Medulla oblongata (tissue), 1 donor: ENCODE data around the gene SASH1.

Source experiments
- DNase-seq: peaks from one replicate; pipeline ENCODE4 v3.0.0-alpha.2; 2015; ENCODE audit errors: extremely low spot score

SASH1 gene

DNA sequence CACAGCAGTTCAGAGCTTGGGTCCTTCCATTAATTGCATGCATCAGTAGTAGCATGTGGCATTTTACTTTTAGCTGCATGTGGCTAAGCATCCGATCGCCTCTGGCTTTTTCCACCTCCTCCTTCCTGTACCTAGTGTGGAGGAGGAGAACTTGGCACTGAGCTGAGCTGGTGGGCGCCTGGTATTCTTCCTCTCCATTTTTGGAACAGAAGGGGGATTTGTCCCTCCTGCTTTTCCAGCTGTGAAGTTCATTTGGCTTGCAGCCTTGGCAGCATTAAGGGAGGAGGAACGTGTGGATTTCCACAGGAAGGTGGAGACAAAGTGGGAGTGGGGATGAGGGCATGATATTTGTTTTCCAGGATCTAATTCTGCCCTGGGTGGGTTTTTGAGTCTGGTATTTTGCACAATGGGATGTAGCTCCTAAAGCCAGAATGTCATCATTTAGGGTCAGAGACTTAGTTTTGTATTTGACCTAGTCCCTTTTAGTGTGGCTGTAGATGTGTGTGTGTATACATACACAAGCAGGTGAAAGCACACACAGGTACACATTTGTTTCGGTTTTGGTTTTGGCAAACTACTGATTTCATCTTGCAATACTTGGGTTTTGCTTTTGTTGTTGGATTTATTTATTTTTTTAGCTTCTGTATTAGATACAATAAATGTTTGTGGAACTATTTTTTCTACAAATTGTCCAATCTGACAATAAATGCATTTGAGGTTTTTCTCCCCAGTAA, 90.0 kb downstream of the SASH1 start:
- DNase-seq = no peak

- no peak for DNase-seq
Measured at GRCh38 chr6:148435386-148435785, 92.7 kb downstream of the SASH1 start.

DNA sequence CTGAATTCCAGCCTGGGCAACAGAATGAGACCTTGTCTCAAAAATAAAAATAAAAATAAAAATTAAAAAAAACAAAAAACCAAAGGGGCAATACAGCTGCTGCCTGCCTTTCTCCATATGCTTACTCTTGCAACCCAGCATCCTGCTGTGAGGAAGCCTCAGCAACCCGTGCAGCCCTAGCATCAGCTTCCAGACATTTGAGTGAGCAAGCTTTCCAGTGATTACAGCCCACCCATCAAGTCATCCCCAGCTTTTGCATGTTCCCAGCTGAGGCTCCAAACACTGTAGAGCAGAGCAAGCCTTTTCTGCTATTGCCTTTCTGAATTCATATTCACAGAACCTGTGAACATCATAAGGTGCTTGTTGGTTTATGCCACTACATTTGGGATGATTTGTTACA, 93.8 kb downstream of the SASH1 start:
- DNase-seq = no peak

DNA sequence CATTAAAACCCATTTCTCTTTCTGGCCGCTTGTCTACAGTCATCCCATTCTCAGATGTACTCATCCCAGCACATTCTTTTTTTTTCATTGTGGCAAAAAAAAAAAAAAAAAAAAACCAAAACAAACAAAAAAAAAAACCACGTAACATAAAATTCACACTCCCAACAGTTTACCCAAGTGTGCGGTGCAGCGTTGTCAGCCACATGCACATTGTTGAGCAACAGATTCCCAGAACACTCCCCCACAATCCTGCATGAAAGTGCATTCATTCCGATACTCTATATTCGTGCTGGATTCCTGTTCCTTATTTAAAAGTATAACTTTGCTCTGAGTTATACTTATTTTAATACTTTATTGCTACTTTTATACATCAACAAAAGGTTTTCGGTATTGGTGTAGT, 96.0 kb downstream of the SASH1 start:
- DNase-seq = no peak

- no peak for DNase-seq
Measured at GRCh38 chr6:148440016-148440415, 97.4 kb downstream of the SASH1 start.

- DNase-seq = no peak
Measured at GRCh38 chr6:148440877-148441453, 98.3 kb downstream of the SASH1 start.

GRCh38 chr6:148441454-148441911, 98.8 kb downstream of the SASH1 start:
- DNase-seq = no peak

DNA sequence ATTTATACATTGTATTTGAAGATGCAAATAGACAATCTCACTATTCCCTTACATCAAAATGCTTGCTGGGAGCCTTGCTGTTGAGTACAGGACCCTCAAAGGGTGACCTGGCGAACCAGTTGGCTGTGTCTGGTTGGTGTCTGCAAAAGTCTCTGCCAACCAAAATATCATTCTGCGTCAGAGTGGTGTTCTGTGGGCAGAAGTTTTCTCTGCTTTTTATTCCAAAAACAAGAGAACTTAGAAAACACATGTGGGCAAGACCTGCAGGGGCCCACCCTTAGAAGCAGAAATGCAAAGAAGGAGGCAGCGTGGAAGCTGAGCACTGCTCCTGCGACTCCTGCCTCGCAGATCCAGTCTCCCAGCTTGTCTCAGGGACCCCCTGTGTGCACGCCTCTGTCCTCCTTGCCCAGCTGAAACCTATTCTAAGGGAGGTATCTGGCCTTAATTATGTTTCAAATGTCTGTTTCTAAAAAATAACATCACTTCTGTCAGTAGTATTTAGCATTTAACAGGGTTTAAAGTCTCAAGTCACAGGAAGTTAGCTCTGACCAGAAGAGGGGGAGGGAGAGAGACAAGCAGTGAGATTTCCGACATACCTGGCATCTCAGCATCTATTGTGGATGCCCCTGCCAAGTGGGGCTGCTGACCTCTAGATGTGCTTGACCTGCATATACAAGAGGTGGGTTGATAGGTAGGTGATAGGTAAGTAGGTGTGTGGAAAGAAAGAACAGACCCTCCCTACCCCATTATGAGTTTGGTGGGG, 101.3 kb downstream of the SASH1 start:
- no peak for DNase-seq

DNA sequence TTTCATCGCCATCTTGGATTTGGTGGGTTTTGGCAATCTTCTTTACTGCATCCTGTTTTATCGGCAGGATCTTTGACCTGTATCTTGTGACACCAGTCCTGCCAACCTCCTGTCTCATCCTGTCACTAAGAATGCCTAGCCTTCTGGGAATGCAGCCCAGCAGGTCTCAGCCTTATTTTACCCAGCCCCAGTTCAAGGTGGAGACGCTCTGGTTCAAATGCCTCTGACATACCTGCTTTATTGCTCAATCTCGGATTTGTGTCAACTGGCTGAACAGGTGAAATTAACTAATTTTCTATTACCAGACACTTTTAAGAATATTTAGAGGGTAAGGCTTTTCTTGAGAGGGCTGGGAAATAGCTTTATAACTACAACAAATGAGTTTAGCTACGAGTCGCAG, 102.5 kb downstream of the SASH1 start:
- no peak for DNase-seq

DNA sequence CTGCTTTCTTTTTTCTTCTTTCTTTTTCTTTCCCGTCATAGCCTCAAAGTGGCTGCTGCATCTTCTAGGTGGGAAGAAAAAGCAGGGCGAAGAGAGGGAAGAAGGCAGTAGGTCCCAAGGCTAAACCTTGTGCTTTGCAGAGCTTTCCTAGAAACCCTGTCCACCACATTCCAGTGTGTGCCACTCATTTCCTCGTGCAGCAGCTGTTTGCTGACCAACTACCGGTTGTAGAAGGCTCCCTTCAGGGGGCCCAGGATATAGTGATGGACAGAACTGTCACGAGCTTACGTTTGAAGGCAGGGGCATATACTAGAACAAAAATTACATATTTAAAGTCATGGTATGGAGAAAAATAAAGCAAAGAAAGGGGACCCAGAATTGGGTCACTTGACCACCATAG, 103.0 kb downstream of the SASH1 start:
- no peak for DNase-seq

DNA sequence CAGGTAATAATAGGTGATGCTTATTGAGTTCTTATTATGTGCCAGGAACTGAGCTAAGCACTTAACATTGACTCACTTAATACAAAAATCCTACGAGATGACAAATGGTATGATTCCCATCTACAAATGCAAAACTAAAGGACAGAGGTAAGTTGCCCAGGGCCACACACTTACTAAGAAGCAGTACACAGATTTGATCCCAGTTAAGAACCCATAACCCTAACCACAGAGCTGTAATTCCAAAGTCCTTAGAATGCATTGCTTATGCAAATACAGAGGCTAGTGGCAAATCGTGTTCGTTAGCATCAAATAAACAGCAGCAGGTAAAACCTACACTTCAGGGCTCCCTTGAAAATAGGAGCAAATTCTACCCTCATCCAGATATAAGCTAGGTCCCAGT, 104.0 kb downstream of the SASH1 start:
- DNase-seq = no peak

- no peak for DNase-seq
Measured at GRCh38 chr6:148447521-148448230, 105.0 kb downstream of the SASH1 start.

DNA sequence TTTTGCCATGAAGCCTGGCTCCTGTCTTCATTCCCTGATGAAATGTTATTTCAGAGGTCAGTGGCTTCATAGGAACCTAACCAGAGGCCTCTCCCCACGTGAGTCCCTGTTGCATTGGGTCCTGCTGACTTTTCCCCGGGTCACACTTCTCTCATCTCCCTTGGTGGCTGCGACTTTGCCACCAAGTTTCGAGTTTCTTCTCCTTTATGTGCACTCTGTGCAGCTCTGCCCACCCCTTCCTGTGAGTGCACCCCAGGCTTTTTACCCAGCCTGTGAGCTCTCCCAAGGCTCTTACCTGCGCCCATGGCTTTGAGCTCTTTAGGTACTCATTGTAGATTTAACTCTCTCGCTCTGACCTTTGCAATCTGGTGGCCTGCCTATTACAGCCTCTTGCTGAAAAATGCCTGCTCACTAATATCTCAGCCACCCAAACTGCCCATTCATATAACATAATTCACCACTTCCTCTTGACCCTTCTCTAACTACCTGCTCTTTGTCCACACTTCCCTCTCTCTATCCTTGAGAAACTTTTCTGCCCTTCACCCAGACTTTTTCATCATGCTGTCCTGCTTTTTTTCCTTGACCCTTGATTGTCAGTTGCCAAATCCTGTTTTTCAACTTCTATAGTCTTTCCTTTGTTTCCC, 105.9 kb downstream of the SASH1 start:
- DNase-seq = no peak

GRCh38 chr6:148450866-148451265, 108.2 kb downstream of the SASH1 start:
- no peak for DNase-seq

- DNase-seq = no peak
Measured at GRCh38 chr6:148451690-148452089, 109.1 kb downstream of the SASH1 start.

GRCh38 chr6:148452876-148453275, 110.2 kb downstream of the SASH1 start:
- no peak for DNase-seq

- no peak for DNase-seq
Measured at GRCh38 chr6:148453906-148454305, 111.3 kb downstream of the SASH1 start.

- no peak for DNase-seq
Measured at GRCh38 chr6:148455225-148455624, 112.6 kb downstream of the SASH1 start.

GRCh38 chr6:148455674-148456558, 113.3 kb downstream of the SASH1 start:
- peak; percentile 92 for DNase-seq

GRCh38 chr6:148457137-148457842, 114.7 kb downstream of the SASH1 start:
- DNase-seq = no peak
